ENCODE results near the gene GPC5.

GPC5 gene

GRCh38 chr13:91529739-91530482 is 131.5 kb downstream of the GPC5 start:
- no peak for DNase-seq (ENCODE audit: low read depth)
- no peak overlapping the region for H3K4me3 ChIP-seq (ENCODE audit: control insufficient read depth, low read depth, low read length)
- no peak for TF ChIP-seq CTCF (conservative IDR thresholded peaks at IDR 0.05; ENCODE audit: control insufficient read depth, insufficient read depth, low read depth, low read length)

- TF ChIP-seq CTCF (conservative IDR thresholded peaks at IDR 0.05; ENCODE audit: control insufficient read depth, insufficient read depth, low read depth, low read length) = no peak
These were observed 133.2 kb downstream of the GPC5 start for GRCh38 chr13:91531646-91532045.

GRCh38 chr13:91533354-91533753 is 134.9 kb downstream of the GPC5 start:
- H3K4me3 ChIP-seq (ENCODE audit: control insufficient read depth, low read depth, low read length) = no peak overlapping the region
- no peak for DNase-seq (ENCODE audit: low read depth)
- TF ChIP-seq CTCF (conservative IDR thresholded peaks at IDR 0.05; ENCODE audit: control insufficient read depth, insufficient read depth, low read depth, low read length) = no peak

More at GRCh38 chr13:91531646-91532045, 133.2 kb downstream of the GPC5 start:
- H3K4me3 ChIP-seq (ENCODE audit: control insufficient read depth, low read depth, low read length) = no peak overlapping the region
- no peak for DNase-seq (ENCODE audit: low read depth)

- no peak overlapping the region for H3K4me3 ChIP-seq (ENCODE audit: control insufficient read depth, low read depth, low read length)
- TF ChIP-seq CTCF (conservative IDR thresholded peaks at IDR 0.05; ENCODE audit: control insufficient read depth, insufficient read depth, low read depth, low read length) = no peak
- DNase-seq (ENCODE audit: low read depth) = no peak
These were observed 136.6 kb downstream of the GPC5 start for GRCh38 chr13:91534996-91535395.

GRCh38 chr13:91537376-91537775 is 139.0 kb downstream of the GPC5 start:
- no peak for DNase-seq (ENCODE audit: low read depth)
- no peak for TF ChIP-seq CTCF (conservative IDR thresholded peaks at IDR 0.05; ENCODE audit: control insufficient read depth, insufficient read depth, low read depth, low read length)
- no peak overlapping the region for H3K4me3 ChIP-seq (ENCODE audit: control insufficient read depth, low read depth, low read length)

GRCh38 chr13:91539286-91540157 is 141.1 kb downstream of the GPC5 start:
- no peak for TF ChIP-seq CTCF (conservative IDR thresholded peaks at IDR 0.05; ENCODE audit: control insufficient read depth, insufficient read depth, low read depth, low read length)
- H3K4me3 ChIP-seq (ENCODE audit: control insufficient read depth, low read depth, low read length) = no peak overlapping the region
- DNase-seq (ENCODE audit: low read depth) = no peak
